ENCODE measurements around the gene ACAP1.

The ACAP1 gene, protein sequence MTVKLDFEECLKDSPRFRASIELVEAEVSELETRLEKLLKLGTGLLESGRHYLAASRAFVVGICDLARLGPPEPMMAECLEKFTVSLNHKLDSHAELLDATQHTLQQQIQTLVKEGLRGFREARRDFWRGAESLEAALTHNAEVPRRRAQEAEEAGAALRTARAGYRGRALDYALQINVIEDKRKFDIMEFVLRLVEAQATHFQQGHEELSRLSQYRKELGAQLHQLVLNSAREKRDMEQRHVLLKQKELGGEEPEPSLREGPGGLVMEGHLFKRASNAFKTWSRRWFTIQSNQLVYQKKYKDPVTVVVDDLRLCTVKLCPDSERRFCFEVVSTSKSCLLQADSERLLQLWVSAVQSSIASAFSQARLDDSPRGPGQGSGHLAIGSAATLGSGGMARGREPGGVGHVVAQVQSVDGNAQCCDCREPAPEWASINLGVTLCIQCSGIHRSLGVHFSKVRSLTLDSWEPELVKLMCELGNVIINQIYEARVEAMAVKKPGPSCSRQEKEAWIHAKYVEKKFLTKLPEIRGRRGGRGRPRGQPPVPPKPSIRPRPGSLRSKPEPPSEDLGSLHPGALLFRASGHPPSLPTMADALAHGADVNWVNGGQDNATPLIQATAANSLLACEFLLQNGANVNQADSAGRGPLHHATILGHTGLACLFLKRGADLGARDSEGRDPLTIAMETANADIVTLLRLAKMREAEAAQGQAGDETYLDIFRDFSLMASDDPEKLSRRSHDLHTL

DNA sequence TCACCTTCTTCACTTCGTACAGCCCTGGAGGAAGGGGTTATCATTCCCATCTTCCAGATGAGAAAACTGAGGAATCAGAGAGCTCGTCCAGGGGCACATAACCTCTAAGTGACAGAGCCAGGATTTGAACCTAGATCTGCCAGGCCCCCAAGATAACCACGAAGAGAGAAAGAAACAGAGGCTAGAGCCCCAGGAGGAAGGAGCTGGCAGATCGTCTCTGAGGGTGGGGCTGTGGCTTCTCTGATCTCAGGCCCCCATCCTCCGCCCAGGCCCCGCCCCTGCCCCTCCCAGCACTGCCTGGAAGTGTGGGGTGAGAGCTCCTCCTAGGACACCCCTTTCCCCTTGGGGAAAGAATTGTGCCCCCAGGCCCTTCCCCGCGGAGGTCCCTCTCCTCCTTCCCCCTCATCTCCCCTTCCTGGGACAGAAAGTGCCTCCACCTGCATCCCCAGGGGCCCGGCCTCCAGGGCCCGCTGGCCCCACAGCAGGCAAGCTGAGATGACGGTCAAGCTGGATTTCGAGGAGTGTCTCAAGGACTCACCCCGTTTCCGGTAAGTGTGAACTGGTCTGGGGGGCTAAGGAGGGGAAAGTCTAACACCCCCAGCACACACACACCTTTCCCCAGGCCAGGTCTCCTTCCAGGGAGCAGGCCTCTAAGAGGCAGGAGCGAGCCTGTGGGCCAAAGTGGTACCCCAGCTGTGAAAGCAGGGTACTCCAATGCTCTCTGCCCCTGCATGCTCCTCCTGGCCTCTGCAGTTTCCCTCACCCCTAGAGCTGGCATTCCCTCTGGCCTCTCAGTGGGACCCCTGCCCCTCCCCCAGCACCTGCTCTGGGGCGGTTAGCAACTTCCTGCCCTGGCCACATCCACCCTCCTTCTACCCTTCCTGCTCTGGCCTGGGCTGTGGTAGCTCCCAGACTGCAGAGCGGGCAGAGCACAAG lies at the start of gene ACAP1:
ACAP1 (plus strand) TSS at position 290 of the 936 bp plus-strand sequence; CDS start at position 496, 206 bp downstream.
- Histone ChIP-seq H3K4me3 (no peak within 1 kb of the TSS), H3K27ac (no peak within 1 kb of the TSS)
- TF ChIP-seq, protein P1, sequence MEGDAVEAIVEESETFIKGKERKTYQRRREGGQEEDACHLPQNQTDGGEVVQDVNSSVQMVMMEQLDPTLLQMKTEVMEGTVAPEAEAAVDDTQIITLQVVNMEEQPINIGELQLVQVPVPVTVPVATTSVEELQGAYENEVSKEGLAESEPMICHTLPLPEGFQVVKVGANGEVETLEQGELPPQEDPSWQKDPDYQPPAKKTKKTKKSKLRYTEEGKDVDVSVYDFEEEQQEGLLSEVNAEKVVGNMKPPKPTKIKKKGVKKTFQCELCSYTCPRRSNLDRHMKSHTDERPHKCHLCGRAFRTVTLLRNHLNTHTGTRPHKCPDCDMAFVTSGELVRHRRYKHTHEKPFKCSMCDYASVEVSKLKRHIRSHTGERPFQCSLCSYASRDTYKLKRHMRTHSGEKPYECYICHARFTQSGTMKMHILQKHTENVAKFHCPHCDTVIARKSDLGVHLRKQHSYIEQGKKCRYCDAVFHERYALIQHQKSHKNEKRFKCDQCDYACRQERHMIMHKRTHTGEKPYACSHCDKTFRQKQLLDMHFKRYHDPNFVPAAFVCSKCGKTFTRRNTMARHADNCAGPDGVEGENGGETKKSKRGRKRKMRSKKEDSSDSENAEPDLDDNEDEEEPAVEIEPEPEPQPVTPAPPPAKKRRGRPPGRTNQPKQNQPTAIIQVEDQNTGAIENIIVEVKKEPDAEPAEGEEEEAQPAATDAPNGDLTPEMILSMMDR (IDR thresholded peaks at IDR 0.05) = no peak
- DNase-seq (ENCODE audit: low spot score) = no peak

DNA sequence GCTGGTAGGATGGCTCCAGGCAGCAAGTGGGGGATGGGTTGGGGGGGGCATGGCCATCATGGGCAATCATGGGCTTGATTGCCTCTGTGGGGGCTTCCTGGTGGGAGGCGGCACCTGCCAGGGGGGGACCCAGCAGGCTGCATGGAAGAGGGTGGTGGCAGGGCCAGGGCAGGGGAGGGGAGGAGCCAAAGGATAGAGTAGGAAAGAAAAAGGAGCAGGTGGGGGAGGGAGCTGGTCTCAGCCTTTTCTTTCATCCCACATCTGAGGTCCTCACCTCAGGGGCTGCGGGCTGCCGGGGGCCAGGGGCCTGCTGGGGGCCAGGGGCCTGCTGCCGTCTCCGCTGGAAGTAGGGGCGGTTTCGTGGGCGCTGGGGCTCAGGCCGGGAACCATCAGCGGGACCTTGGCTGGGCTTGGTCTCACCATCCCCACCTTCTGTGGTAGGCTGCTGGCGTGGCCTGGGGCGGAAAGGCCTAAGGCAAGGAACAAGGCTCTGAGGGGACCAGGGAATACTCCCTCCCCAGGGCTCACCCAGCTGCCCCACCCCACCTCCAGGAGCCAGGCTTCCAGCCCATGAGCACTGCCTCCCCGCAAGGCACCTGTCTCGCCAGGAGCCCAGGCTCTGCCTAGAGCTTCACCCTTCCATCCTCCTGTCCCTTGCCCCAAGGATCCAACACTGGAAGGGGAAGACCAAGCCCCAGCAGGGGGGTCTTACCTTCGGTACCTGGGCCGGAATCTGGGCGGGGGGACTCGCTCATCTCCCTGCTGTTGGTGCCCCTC lies 46.9 kb upstream of the ACAP1 start:
- no peak for DNase-seq (ENCODE audit: low spot score)
- TF ChIP-seq, protein P1 (IDR thresholded peaks at IDR 0.05) = no peak

DNA sequence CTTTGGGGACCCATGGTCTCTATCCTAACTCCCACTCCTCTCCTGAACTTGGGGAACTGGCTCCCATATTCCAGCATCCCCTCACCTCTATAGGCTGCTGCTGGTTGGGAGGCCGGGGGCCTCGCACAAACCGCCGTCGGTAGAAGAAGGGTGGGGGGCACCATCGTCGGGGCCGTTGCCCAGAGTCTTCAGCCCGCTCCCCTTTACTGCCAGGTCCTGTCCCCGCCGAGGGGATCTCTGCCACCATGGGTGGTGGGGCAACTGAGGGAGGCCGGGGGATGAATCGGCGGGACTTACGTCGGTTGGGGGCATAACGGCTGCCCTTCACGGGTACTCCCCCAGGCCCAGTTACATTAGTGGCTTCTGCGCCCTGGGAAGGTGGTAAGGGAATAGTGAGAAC lies 46.2 kb upstream of the ACAP1 start:
- TF ChIP-seq, protein P1 (IDR thresholded peaks at IDR 0.05) = no peak
- Histone ChIP-seq H3K4me3 (no peak overlapping the region), H3K27ac (no peak overlapping the region)
- no peak for DNase-seq (ENCODE audit: low spot score)

More for the DNA sequence above, 46.9 kb upstream of the ACAP1 start:
- Histone ChIP-seq H3K4me3 (no peak overlapping the region), H3K27ac (no peak overlapping the region)

DNA sequence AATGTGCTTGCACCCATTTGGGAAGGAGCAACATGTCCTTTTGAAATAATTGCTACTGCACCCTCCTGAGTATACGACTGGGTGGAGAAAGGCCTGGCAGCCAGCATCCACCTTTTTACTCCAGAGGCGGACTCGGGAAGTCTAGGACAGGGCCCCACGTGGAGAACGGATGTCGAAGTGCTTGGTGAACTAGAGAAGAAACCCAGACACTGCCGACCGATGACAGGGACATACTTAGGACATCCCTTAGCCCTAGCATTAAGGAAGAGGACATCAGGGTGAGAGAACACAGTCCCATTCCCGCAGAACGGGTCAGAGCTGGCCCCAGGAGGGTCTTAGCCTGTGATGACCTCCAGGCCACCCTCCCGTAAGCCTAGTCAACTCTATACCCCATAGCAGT lies 45.6 kb upstream of the ACAP1 start:
- TF ChIP-seq, protein P1 (IDR thresholded peaks at IDR 0.05) = no peak
- H3K27ac ChIP-seq = no peak overlapping the region

DNA sequence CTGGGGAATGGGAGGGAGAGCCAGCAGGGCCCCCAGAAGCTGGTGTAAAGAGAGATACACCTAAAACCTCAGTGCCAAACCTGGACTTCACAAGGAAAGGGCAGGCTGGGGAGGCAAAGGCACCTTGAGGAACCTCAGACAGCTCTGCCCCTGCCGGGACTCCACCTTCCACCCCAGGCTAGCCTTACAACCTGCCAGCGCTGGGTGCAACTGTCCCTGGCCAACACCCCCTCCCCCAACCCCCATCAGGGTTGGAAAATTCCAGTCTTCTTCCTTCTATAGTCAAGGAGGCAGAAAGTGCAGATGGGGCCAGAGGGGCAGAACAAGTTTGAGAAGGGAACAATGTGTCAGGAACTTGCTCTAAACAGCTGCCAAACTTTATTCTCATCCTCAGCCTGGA lies 44.1 kb upstream of the ACAP1 start:
- no peak for DNase-seq (ENCODE audit: low spot score)
- Histone ChIP-seq H3K27ac (no peak overlapping the region), H3K4me3 (no peak overlapping the region)
- TF ChIP-seq, protein P1 (IDR thresholded peaks at IDR 0.05) = no peak

More for the DNA sequence above, 45.6 kb upstream of the ACAP1 start:
- no peak overlapping the region for H3K4me3 ChIP-seq
- no peak for DNase-seq (ENCODE audit: low spot score)

DNA sequence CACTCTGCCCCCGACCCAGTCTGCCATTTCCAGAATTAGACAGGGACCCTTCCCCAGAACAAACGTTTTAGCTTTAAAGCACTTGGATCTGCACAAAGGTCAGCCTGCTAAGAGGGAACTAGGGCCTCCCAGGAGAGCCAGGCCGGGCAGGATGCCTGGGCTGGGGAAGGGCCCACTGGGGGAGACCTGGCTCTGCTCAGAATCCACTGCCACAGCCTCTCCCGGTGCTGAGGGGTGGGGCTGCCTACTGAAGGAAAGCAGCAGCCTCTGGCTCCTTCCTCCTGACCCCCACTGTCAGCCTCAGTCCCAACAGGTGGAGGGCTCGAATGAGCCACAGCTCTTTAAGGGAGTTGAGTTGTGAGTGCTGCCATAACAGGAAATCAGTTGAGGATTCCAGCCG lies 43.6 kb upstream of the ACAP1 start:
- H3K27ac ChIP-seq = no peak overlapping the region
- no peak for DNase-seq (ENCODE audit: low spot score)
- H3K4me3 ChIP-seq = no peak overlapping the region

More for the DNA sequence above, 43.6 kb upstream of the ACAP1 start:
- TF ChIP-seq, protein P1 (IDR thresholded peaks at IDR 0.05) = no peak

Data from coronary artery (tissue), 2 donors.